ENCODE data around the gene GLOD4.
A peak's percentile ranks its signal among the peaks of the same experiment; 100 is the strongest.

- peak; percentile 62 for TF ChIP-seq POLR2AphosphoS5 (IDR thresholded peaks at IDR 0.05; ENCODE audit: low read depth, low read length)
- no peak for TF ChIP-seq TAF1 (IDR thresholded peaks at IDR 0.05; ENCODE audit: borderline replicate concordance, insufficient read depth, low read length)
- no peak for TF ChIP-seq REST (IDR thresholded peaks at IDR 0.05; ENCODE audit: insufficient read depth in 1 of 2, low read depth in 2 of 2, low read length in 2 of 2)
- peak; percentile 86; the same call in 1 of the 2 replicates for TF ChIP-seq SIN3A (IDR thresholded peaks at IDR 0.05; ENCODE audit: borderline replicate concordance, insufficient read depth, low read length)
- peak; percentile 57 for TF ChIP-seq FOXP2 (optimal IDR thresholded peaks at IDR 0.05; ENCODE audit: borderline replicate concordance, extremely low read depth, extremely low read length, insufficient read depth)
These were observed 12.8 kb upstream of the GLOD4 start for GRCh38 chr17:794876-795275.
